ENCODE measurements around the gene CCDC93. TPM values are rescaled to one million over a fixed set of nuclear protein-coding genes. Genes with fewer than 3 reads are reported as not detected.
"Not testable (repeated sequence)": the region's sequence is repeated elsewhere in the genome, so short reads cannot be mapped to it uniquely, and the experiment has no call there.

Gene CCDC93
- polyA plus RNA-seq, 2 donors = 5.2 to 5.3 TPM

DNA sequence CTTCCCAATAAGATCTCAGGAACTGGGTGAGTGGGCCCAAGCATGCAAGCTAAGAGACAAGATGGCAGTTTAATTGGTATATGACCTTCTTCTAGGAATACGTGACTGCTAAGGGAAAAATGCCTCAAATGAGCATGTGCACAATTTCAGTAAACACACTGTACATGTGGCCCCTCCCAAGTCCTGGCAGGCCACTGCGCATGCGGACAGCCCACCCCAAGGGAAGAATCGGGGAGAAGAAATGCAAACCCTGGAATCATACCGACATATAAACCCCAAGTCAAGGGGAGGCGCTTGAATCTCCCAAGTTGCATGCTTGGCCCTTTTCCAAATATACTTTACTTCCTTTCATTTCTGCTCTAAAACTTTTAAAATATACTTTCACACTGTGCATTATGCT lies 15.2 kb upstream of the CCDC93 start:
- H3K9me3 ChIP-seq (ENCODE audit: control insufficient read depth in 2 of 2, insufficient read depth in 1 of 2, low read depth in 1 of 2, low read length in 1 of 2) = no peaks in the 10 kb centered on the region
- H3K27me3 ChIP-seq (ENCODE audit: control insufficient read depth in 1 of 2, insufficient read depth in 2 of 2, low read length in 2 of 2) = no peaks in the 10 kb centered on the region
- no peak overlapping the region for H3K4me3 ChIP-seq (ENCODE audit: low read depth in 1 of 2, low read length in 2 of 2)
- no peaks in the 10 kb centered on the region for H3K36me3 ChIP-seq (ENCODE audit: control insufficient read depth in 2 of 2, insufficient read depth in 2 of 2, low read length in 1 of 2)
- 91 to 96% methylated on average over 6 of the region's 6 CpGs for WGBS, 2 donors
- no peak overlapping the region for H3K27ac ChIP-seq (ENCODE audit: low read depth in 2 of 2, low read length in 1 of 2)
- no peaks in the 10 kb centered on the region for H3K4me1 ChIP-seq (ENCODE audit: control insufficient read depth in 2 of 2, insufficient read depth in 2 of 2, low read length in 1 of 2)

DNA sequence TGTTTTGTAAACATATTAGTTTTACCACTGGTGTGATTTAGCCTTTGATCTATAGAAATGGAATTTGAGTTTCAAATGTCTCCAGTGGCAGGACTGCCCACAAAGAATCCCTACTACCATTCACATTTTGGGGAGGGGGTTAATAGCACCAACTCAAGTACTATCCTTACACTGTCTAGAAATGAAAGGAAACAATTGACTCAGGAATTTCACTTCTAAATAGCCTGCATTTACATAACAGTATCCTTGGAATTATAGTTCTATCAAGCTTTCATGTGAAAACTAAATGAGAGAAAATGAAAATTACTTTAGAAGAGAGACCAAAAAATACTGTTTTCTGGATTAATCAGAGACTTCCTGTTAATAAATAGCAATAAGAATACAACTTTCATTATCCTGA lies 7.5 kb upstream of the CCDC93 start:
- H3K9me3 ChIP-seq (ENCODE audit: control insufficient read depth in 2 of 2, insufficient read depth in 1 of 2, low read depth in 1 of 2, low read length in 1 of 2) = no peaks in the 10 kb centered on the region
- H3K27ac ChIP-seq (ENCODE audit: low read depth in 2 of 2, low read length in 1 of 2) = no peak overlapping the region
- no peaks in the 10 kb centered on the region for H3K4me1 ChIP-seq (ENCODE audit: control insufficient read depth in 2 of 2, insufficient read depth in 2 of 2, low read length in 1 of 2)
- no peak overlapping the region for H3K4me3 ChIP-seq (ENCODE audit: low read depth in 1 of 2, low read length in 2 of 2)
- H3K27me3 ChIP-seq (ENCODE audit: control insufficient read depth in 1 of 2, insufficient read depth in 2 of 2, low read length in 2 of 2) = no peaks in the 10 kb centered on the region
- no peaks in the 10 kb centered on the region for H3K36me3 ChIP-seq (ENCODE audit: control insufficient read depth in 2 of 2, insufficient read depth in 2 of 2, low read length in 1 of 2)

- H3K27me3 ChIP-seq (ENCODE audit: control insufficient read depth in 1 of 2, insufficient read depth in 2 of 2, low read length in 2 of 2) = no peaks in the 10 kb centered on the region
- no peaks in the 10 kb centered on the region for H3K9me3 ChIP-seq (ENCODE audit: control insufficient read depth in 2 of 2, insufficient read depth in 1 of 2, low read depth in 1 of 2, low read length in 1 of 2)
- H3K36me3 ChIP-seq (ENCODE audit: control insufficient read depth in 2 of 2, insufficient read depth in 2 of 2, low read length in 1 of 2) = no peaks in the 10 kb centered on the region
- 51 to 76% methylated on average over 1 of the region's 1 CpG for WGBS, 2 donors
- no peaks in the 10 kb centered on the region for H3K4me1 ChIP-seq (ENCODE audit: control insufficient read depth in 2 of 2, insufficient read depth in 2 of 2, low read length in 1 of 2)
- H3K27ac ChIP-seq (ENCODE audit: low read depth in 2 of 2, low read length in 1 of 2) = no peak overlapping the region
- H3K4me3 ChIP-seq (ENCODE audit: low read depth in 1 of 2, low read length in 2 of 2) = no peak overlapping the region
Observed at GRCh38 chr2:118019821-118020220, 6.0 kb upstream of the CCDC93 start.

GRCh38 chr2:118016911-118017310 lies 3.0 kb upstream of the CCDC93 start:
- H3K4me3 ChIP-seq (ENCODE audit: low read depth in 1 of 2, low read length in 2 of 2) = no peak overlapping the region
- no peak overlapping the region for H3K27ac ChIP-seq (ENCODE audit: low read depth in 2 of 2, low read length in 1 of 2)
- H3K9me3 ChIP-seq (ENCODE audit: control insufficient read depth in 2 of 2, insufficient read depth in 1 of 2, low read depth in 1 of 2, low read length in 1 of 2) = no peaks in the 10 kb centered on the region
- 75 to 76% methylated on average over 5 of the region's 5 CpGs for WGBS, 2 donors
- peaks cover 0 to 3% of the 10 kb centered on the region in 2 donors for H3K4me1 ChIP-seq (ENCODE audit: control insufficient read depth in 2 of 2, insufficient read depth in 2 of 2, low read length in 1 of 2)
- no peaks in the 10 kb centered on the region for H3K36me3 ChIP-seq (ENCODE audit: control insufficient read depth in 2 of 2, insufficient read depth in 2 of 2, low read length in 1 of 2)
- H3K27me3 ChIP-seq (ENCODE audit: control insufficient read depth in 1 of 2, insufficient read depth in 2 of 2, low read length in 2 of 2) = no peaks in the 10 kb centered on the region

GRCh38 chr2:118015761-118016160 lies 1.9 kb upstream of the CCDC93 start:
- not testable (repeated sequence) for H3K27me3 ChIP-seq (ENCODE audit: control insufficient read depth in 1 of 2, insufficient read depth in 2 of 2, low read length in 2 of 2); H3K36me3 ChIP-seq (ENCODE audit: control insufficient read depth in 2 of 2, insufficient read depth in 2 of 2, low read length in 1 of 2); H3K4me3 ChIP-seq (ENCODE audit: low read depth in 1 of 2, low read length in 2 of 2); H3K27ac ChIP-seq (ENCODE audit: low read depth in 2 of 2, low read length in 1 of 2); H3K9me3 ChIP-seq (ENCODE audit: control insufficient read depth in 2 of 2, insufficient read depth in 1 of 2, low read depth in 1 of 2, low read length in 1 of 2); H3K4me1 ChIP-seq (ENCODE audit: control insufficient read depth in 2 of 2, insufficient read depth in 2 of 2, low read length in 1 of 2)
- WGBS, 2 donors = 89 to 93% methylated on average over 10 of the region's 10 CpGs

DNA sequence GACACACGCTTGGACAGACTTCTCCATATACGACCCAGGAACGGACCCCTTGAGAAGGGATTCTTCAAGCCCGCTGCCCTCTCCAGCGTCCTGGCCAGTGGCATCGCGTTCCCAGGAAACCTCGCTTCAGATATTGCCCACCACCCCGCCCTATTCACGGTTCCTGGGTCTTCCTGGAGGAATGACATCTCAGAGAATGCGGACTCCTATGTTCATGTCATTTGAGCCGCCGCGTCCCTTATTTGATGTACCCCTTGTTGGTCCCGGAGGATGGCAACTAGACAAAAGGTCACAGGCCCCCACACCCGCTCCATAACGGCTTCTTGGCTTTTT lies 588 bp upstream of the CCDC93 start:
- Histone ChIP-seq H3K4me1 (ENCODE audit: control insufficient read depth in 2 of 2, insufficient read depth in 2 of 2, low read length in 1 of 2) (peaks cover 0 to 3% of the 10 kb centered on the region in 2 donors), H3K27me3 (ENCODE audit: control insufficient read depth in 1 of 2, insufficient read depth in 2 of 2, low read length in 2 of 2) (no peaks in the 10 kb centered on the region), H3K9me3 (ENCODE audit: control insufficient read depth in 2 of 2, insufficient read depth in 1 of 2, low read depth in 1 of 2, low read length in 1 of 2) (no peaks in the 10 kb centered on the region), H3K27ac (ENCODE audit: low read depth in 2 of 2, low read length in 1 of 2) (no peak overlapping the region), H3K4me3 (ENCODE audit: low read depth in 1 of 2, low read length in 2 of 2) (peak overlapping the region; percentile 68 to 96), H3K36me3 (ENCODE audit: control insufficient read depth in 2 of 2, insufficient read depth in 2 of 2, low read length in 1 of 2) (no peaks in the 10 kb centered on the region)
- WGBS, 2 donors = 1% methylated on average over 17 of the region's 17 CpGs

GRCh38 chr2:118013221-118013723 lies 598 bp downstream of the CCDC93 start:
- peaks cover 0 to 3% of the 10 kb centered on the region in 2 donors for H3K4me1 ChIP-seq (ENCODE audit: control insufficient read depth in 2 of 2, insufficient read depth in 2 of 2, low read length in 1 of 2)
- WGBS, 2 donors = 0% methylated on average over 48 of the region's 48 CpGs
- peaks cover 0 to 2% of the 10 kb centered on the region in 2 donors for H3K36me3 ChIP-seq (ENCODE audit: control insufficient read depth in 2 of 2, insufficient read depth in 2 of 2, low read length in 1 of 2)
- peak overlapping the region; percentile 88 to 96 for H3K27ac ChIP-seq (ENCODE audit: low read depth in 2 of 2, low read length in 1 of 2)
- no peaks in the 10 kb centered on the region for H3K27me3 ChIP-seq (ENCODE audit: control insufficient read depth in 1 of 2, insufficient read depth in 2 of 2, low read length in 2 of 2)
- H3K4me3 ChIP-seq (ENCODE audit: low read depth in 1 of 2, low read length in 2 of 2) = peak overlapping the region; percentile 68 to 96
- no peaks in the 10 kb centered on the region for H3K9me3 ChIP-seq (ENCODE audit: control insufficient read depth in 2 of 2, insufficient read depth in 1 of 2, low read depth in 1 of 2, low read length in 1 of 2)

DNA sequence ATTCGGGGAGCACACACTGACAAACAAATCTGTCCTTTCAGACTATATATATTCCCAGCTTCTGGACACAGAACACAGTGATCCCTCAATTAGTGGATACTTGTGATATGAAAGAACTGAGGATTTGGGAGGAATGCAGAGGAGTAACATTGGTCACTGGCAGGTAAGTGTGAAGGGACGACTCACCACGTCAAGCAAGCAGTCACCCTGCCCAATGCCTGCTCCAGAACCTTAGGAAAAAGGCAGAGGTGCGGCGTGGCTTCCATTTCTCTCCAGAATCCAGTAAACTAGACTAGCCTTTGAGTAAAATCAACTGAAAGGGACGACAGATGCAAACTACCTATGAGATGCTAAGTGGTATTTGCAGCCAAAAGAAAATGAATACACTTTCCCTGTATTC lies 1.1 kb downstream of the CCDC93 start:
- Histone ChIP-seq H3K36me3 (ENCODE audit: control insufficient read depth in 2 of 2, insufficient read depth in 2 of 2, low read length in 1 of 2) (peaks cover 2% of the 10 kb centered on the region in 2 donors), H3K27me3 (ENCODE audit: control insufficient read depth in 1 of 2, insufficient read depth in 2 of 2, low read length in 2 of 2) (no peaks in the 10 kb centered on the region), H3K4me3 (ENCODE audit: low read depth in 1 of 2, low read length in 2 of 2) (peak overlapping the region; percentile 68 to 96), H3K27ac (ENCODE audit: low read depth in 2 of 2, low read length in 1 of 2) (no peak overlapping the region), H3K9me3 (ENCODE audit: control insufficient read depth in 2 of 2, insufficient read depth in 1 of 2, low read depth in 1 of 2, low read length in 1 of 2) (no peaks in the 10 kb centered on the region), H3K4me1 (ENCODE audit: control insufficient read depth in 2 of 2, insufficient read depth in 2 of 2, low read length in 1 of 2) (peaks cover 0 to 3% of the 10 kb centered on the region in 2 donors)
- 28 to 35% methylated on average over 6 of the region's 6 CpGs for WGBS, 2 donors

GRCh38 chr2:118010473-118010872 lies 3.4 kb downstream of the CCDC93 start:
- no peak overlapping the region for H3K27ac ChIP-seq (ENCODE audit: low read depth in 2 of 2, low read length in 1 of 2)
- no peaks in the 10 kb centered on the region for H3K27me3 ChIP-seq (ENCODE audit: control insufficient read depth in 1 of 2, insufficient read depth in 2 of 2, low read length in 2 of 2)
- H3K9me3 ChIP-seq (ENCODE audit: control insufficient read depth in 2 of 2, insufficient read depth in 1 of 2, low read depth in 1 of 2, low read length in 1 of 2) = no peaks in the 10 kb centered on the region
- no peak overlapping the region for H3K4me3 ChIP-seq (ENCODE audit: low read depth in 1 of 2, low read length in 2 of 2)
- peaks cover 5% of the 10 kb centered on the region in 2 donors for H3K36me3 ChIP-seq (ENCODE audit: control insufficient read depth in 2 of 2, insufficient read depth in 2 of 2, low read length in 1 of 2)
- peaks cover 0 to 3% of the 10 kb centered on the region in 2 donors for H3K4me1 ChIP-seq (ENCODE audit: control insufficient read depth in 2 of 2, insufficient read depth in 2 of 2, low read length in 1 of 2)

DNA sequence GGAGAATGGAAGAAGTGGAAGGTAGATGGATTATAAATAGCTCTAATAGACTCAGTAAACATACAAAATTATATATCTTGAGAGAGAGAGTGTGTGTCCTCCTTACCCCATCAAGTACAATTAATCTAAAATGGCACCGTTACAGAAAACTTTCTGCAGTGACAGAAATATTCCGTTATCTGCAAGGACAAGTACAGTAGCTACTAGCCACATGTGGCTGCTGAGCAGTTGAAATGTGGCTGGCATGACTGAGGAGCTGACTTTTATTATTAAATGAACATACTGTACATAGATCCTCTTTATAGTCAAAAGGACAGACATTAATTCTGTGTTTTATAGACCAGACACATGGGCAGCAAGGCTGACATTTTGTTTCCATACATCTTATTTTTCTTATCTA lies 7.0 kb downstream of the CCDC93 start:
- H3K9me3 ChIP-seq (ENCODE audit: control insufficient read depth in 2 of 2, insufficient read depth in 1 of 2, low read depth in 1 of 2, low read length in 1 of 2) = no peaks in the 10 kb centered on the region
- no peak overlapping the region for H3K27ac ChIP-seq (ENCODE audit: low read depth in 2 of 2, low read length in 1 of 2)
- H3K4me1 ChIP-seq (ENCODE audit: control insufficient read depth in 2 of 2, insufficient read depth in 2 of 2, low read length in 1 of 2) = no peaks in the 10 kb centered on the region
- H3K4me3 ChIP-seq (ENCODE audit: low read depth in 1 of 2, low read length in 2 of 2) = no peak overlapping the region
- H3K36me3 ChIP-seq (ENCODE audit: control insufficient read depth in 2 of 2, insufficient read depth in 2 of 2, low read length in 1 of 2) = peaks cover 5 to 9% of the 10 kb centered on the region in 2 donors
- 88% methylated on average over 2 of the region's 2 CpGs for WGBS, 2 donors
- H3K27me3 ChIP-seq (ENCODE audit: control insufficient read depth in 1 of 2, insufficient read depth in 2 of 2, low read length in 2 of 2) = no peaks in the 10 kb centered on the region
